DMS 273 (cell line): ENCODE results near the gene TAP1.

Experiments used
- DNase-seq: peaks from one replicate; lab custom pipeline; 2025; ENCODE audit not compliant: unreplicated experiment; lab: John Stamatoyannopoulos, UW

The TAP1 gene

DNA sequence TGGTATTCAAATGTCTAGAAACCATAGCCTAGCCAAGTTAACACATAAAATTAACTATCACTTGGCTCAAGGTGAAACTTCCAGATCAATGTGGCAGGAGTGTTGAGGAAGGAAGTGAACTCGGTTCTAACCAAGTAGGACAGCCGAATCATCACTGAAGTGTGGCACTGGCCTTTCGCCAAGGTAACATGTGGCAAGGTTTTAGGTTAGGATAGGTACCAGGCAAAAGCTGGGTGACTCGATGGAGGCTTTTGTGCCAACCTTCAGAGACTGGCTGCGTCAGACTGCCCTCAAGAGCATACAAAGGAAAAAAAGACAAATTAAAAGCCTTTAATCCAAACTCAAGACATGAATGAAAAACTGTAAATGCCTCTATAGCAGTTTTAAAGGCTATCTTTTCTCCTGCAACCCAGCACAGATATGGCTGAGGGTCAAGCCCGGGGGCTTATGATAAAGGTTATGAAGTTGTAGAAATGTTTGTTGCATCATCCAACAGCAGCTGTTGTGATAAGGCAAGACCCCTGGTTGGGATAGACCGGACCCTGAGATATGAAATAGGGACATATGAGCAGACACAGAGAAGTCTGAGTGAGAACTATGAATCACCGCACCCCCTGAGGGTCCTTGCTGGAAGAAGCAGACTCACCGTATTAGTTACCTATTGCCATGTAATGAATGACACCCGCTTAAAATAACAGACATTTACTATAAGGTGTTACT is 12.4 kb upstream of the TAP1 start:
- DNase-seq, result peak; percentile 15

DNA sequence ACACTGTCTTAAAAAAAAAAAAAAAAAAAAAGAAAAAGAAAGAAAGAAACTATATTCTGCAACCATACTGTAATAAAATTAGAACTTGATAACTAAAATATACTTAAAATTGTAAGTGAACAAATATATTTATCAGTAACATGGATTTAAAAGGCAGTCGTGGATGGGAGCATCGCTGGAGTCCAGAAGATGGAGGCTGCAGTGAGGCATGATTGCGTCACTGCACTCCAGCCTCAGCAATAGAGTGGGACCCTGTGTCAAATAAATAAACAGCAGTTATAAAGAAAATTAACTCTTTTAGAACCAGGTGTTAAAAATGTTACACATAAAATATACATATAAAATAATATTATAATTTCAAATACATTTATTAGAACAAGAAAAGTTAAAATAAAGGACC is 9.2 kb upstream of the TAP1 start:
- DNase-seq, result no peak

DNA sequence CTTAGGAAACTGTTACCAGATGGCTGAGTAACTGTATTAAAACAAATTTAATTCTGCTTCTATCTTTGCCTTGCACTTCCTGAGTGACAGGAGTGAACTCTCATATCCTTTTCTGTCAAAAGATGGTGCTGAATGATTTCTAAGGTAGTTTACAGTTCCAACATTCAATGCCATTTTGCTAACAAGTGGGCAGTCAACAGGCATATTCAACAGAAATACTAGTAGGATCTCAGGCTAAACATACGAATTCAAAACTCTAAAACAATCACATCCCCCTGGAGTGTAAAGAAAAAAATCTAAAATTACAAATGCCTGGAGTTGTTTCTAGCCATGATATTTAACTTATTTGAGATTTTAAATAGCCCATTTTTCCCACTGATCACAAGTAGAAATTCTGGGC is 7.2 kb upstream of the TAP1 start:
- no peak for DNase-seq

DNA sequence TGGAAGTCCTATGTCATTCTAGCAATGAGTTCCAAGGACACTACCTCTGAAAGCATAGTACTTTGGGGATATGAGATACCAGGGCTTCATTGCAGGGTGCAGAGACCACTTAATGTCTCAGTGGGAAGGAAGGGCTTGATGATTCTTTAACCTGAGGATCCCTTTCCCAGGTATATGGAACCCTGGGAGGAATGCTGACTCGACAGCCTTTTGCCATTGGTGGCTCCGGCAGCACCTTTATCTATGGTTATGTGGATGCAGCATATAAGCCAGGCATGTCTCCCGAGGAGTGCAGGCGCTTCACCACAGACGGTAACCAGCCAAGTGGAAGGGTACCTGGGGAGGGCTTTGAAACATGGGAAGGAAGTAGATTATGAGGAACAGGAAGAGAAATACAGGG is 4.7 kb upstream of the TAP1 start:
- DNase-seq, result no peak

DNA sequence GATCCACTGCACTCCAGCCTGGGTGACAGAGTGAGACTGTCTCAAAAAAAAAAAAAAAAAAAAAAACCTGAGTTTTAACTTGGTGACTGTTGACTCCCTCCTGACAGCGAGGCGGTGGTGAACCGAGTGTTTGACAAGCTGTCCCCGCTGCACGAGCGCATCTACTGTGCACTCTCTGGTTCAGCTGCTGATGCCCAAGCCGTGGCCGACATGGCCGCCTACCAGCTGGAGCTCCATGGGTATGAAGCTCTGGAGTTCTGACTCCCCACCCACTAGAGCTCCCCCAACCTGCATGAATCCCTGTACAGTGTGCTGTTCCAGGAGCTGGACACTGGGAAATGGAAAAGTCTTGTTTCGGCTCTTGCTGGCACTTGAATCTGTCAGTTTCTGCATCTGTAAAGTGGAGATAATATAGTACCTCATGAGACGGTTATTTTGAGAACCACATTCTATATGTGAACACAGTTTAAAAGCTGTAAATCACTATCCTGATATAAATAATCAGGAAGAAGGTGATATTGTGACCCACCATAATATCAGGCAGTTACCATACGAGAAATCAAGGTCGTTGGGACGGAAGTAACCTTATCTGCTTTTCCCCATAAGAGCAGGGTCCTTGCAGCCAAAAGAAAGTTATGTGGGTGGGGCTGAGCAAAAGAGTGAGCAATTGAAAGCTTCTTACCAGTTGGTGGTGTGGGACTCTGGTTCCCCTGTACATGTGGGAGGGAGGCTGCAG is 3.8 kb upstream of the TAP1 start:
- DNase-seq, result no peak

DNA sequence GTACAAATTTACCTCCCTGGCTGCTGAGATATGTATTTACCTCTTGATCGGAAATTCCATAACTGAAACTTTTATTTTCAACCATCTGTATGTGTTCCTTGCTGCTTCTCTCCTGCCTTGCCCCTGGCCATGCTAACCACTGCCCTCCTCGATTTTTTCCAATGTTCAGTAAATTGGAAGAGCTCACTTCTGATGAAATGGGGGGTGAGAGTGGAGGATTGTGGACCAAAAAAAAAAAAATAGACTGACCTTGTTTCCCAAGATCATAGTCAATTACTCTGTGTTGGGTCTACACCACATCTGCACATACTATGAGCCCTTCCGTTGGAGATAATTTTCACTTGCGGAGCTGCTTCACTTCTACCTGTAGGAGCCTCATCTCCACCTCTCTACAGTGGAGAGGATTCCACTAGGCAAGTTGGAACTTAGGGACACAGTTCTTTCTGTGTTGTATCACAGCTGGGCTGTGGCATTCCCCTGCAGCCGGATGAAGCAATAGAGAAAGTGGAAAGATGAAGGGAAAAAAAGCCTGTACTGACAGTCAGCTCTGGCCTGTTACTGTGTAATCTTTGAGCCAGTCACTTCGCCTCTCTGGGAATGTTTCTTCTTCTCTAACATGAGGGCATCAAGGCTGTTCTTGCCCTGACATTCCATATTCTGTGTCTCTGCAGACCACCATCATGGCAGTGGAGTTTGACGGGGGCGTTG is 2.1 kb upstream of the TAP1 start:
- DNase-seq, result no peak

DNA sequence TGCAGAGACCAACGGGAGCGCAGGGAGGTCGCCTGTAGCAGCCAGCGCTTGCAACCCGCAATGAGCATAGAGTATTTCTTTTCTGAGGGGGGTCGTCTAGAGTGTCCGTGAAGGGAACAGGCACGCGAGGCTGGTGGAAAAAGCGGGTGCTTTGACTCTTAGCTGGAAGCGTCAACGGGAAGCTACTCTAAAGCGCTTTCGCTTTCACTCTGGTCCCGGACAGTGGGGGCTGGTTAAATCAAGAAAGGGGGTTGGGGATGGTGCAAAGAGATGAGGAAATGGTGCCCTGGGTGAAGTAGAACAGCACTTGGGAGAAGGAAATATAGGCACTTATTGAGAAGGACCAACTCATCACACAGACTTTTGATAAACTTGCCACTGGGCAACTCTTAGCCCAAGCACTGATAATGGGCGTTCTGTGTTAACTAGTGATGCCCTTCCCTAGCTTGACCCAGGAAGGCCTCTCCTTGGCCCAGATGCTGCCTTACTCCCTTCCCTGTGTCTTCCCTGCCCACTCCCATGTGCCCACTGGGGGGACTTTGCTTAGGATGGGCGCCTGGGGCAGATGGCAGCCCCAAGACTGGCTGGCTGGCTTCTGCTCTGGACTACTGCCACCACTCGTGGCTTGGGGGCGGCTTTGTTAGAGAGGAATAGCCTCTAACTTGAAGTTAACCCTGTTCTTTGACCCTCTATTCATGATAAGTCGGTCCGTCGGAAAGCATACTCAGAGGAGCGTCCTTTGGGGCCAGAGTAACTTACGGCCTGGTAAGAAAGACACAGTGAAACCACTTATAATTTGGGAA is 1.1 kb upstream of the TAP1 start:
- DNase-seq, result peak; percentile 61

DNA sequence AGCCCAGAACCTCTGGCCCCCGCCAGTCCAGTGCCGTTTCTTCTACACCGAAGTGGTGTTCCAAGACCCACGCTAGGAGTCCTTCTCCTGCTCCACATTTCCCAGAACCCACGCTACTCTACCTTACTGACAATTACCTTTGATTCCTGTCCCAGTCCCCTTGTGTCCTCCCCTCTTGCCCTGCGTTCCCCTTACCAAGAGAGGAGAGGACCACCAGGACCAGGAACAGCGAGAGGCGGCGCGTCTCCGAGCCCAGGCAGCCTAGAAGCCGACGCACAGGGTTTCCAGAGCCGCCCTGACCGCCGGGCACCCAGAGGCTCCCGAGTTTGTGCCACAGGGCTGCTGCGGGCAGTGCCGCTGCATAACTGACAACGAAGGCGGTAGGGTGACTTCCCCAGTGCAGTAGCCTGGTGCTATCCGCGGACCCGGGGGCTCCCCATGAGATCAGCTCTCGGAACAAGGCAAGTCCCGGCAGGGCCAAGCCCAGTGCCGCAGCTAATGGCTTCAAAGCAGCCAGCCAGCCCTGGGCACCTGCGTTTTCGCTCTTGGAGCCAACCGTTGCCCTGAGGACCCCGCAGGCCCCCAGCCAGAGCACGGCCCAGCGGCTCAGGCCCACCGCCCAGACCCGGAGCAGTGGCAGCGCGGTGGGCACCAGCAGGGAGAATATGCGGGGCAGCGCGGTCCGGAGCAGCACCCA is 512 bp downstream of the TAP1 start:
- DNase-seq, result peak; percentile 66

DNA sequence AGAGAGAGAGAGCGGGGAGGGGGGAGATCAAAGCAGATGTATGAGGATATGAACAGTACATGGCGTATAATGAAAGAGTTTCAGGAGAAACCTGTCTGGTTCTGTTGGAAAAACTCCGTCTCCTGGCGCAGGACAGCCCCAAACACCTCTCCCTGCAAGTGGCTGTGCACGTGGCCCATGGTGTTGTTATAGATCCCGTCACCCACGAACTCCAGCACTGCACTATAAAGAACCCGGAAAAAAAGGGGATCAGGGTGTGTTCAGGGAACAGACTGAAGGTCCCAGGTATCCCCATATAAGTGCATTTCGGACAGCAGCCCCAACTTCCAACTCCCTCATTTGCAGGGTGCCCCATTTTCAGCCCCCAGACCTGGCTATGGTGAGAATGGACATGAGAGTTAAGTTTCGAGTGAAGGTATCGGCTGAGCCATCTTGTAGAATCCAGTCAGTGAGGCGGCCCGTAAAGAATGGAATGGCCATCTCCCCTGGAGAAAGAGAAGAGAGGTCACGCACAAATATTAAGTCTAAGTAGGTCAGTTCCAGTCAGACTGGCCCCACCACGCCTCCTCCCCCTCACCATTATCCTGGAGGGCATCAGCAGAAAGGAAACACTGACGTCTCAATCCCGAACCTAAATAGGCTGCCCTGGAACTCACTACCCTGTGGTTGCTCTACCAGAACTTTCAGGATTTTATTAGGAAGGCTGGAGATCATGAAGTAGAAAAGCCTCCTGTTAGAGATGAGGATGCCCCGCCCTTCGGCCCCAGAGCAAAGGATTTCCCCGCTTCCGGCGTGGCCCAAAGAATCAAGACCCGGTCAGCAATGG is 1.3 kb downstream of the TAP1 start:
- DNase-seq, result peak; percentile 51

DNA sequence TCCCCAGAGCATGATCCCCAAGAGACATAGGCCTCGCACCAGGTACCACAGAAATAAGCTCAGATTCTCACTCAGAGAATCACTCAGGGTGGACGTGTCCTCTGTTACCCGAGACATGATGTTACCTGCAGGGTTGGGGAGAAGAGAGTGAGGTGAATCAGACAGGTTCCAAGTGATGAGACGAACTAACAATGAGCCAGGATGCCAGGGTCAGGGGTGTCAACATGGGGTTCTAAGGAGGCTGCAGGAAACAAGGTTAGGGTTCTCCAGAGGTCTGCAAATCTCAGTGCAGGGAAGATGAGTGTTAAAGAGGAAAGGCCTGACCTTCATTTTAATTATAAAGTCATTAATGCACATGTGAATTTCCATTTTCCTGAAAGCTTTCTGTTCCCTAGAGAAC is 2.5 kb downstream of the TAP1 start:
- DNase-seq, result no peak

DNA sequence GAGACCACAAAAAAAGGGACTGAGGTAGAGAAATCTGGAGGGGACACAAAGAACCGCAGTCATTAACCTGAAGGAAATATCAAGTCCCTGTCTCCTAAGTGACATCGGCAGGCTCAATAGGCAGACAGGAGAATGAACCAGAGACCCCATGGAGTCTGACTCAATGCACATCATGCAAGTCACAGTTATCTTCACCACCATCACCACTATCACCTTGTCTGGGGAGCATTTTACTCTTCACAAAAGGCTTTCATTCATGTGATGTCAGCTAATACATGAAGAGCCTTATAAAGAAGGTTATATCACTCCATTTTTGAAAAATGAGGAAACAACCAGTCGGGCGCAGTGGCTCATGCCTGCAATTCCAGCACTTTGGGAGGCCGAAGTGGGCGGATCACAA is 4.4 kb downstream of the TAP1 start:
- DNase-seq, result no peak

DNA sequence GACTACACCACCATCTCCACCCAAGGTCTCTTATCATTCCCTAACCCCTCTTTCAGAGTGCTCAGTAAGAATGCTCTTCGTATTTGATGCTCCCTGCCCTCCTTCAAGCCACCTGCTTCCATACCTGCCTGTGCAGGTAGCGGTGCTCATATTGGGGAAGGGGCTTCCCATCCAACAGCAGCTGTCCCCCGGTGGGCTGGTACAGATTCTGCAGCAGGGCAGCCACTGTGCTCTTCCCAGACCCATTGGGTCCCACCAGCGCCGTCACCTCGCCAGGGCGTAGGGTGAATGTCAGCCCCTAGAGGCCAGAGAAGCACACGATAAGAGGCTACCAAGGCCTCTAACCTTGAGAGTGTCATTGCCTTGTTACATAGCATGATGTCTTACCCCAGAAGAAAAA is 5.7 kb downstream of the TAP1 start:
- no peak for DNase-seq

DNA sequence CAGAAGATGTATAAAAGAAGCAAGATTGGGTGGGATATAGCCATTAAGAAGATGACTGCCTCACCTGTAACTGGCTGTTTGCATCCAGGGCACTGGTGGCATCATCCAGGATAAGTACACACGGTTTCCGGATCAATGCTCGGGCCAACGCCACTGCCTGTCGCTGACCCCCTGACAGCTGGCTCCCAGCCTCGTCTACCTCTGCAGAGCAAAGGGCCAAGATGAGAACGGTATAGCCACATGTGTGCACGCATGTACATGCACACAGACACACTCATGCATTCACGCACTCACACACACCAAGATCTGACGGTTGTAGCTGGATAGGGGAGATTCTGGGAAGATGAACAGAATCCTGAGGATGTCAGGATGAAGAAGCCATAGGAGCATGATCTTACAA is 6.5 kb downstream of the TAP1 start:
- no peak for DNase-seq

DNA sequence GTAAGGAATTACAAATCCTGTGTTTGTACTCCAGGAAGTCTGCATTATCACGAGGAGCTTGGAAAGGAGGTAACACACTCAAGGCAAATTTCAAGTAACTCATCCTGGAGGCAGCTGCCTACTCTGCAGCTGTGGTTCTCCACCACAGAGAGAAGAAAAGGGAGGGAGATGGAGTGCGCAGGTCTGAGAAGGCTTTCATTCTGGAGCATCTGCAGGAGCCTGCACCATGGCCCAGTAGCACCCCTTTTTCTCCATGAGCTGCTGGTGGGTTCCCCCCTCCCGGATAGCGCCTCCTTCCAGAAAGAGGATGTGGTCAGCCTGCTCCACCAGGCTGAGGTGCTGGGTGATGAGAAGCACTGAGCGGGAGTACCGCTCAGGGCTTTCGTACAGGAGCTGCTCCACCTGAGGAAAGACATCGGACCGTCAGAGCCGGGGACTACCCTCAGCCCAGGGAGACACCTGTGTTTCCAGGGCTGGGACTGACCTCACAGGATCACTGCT is 8.1 kb downstream of the TAP1 start:
- DNase-seq, result no peak

DNA sequence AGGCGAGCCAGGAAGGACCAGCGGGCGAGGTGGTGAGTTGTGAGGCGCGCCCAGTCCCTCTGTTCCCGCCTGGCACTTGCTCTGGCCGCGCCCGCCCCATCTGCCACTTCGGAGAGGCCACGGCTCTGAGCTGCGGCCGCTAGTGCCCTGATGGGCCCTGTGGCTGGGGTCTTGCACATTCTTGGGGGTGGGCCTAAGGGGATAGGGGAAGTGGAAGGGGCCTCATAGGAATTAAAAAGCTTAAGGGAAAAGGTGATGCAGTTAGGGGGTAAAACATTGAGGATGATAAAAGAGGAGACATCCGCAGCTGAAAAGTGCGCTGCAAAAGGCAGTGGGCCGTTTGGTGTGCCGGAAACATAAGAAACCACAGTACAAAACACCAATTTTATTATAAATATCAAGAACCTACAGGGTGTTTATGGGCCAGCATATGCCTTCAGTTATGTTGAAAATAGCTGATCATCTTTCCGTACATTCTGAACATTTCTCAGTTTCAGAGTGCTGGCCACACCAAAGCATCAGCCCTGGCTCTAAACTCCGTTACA is 8.6 kb downstream of the TAP1 start:
- no peak for DNase-seq

DNA sequence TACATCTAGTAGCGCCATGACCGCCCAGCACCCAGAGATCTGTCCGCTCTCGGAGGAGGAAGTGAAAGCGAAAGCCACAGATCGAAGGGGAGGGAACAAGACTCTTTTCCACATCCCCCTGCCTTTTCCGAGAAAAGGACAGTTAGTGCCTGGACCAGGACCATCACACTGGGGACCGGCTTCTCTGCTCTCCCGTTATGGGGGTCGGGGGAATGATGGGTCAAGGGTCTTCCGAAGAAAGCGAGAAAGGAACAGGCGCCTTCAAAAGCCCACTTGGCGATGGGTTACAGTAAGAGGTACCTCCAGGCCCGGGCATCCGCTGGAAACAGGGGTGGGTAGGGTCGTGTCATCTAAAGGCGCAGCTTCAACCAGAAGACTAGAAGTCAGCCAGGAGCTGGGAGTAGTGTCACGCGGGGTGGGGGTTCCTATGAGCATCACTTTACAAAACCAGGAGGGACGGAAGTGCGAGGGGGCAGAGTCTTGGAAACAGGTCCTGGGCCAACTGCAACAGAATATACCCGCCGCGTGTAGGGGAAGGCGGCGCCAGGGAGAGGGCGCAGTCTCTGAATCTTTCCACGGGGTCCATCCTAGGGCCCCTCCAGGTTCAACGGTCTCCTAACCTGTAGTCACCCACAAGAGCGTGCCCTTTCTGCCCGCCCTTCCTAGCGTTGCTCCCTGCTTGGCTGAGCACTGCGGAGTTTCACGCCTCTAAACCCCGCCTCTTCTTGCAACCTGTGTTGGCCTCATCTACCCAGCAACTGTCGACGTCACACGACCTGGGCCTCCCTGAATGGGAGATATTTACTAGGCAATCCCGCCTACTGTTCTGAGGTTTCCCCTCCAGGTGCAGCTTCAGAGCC is 9.3 kb downstream of the TAP1 start, which contains the start of gene PSMB8:
Gene PSMB8 (minus strand): TSS at position 69 of the 860 bp plus-strand sequence. CDS start 51 bp downstream, at position 18.
- DNase-seq, result peak; percentile 98

DNA sequence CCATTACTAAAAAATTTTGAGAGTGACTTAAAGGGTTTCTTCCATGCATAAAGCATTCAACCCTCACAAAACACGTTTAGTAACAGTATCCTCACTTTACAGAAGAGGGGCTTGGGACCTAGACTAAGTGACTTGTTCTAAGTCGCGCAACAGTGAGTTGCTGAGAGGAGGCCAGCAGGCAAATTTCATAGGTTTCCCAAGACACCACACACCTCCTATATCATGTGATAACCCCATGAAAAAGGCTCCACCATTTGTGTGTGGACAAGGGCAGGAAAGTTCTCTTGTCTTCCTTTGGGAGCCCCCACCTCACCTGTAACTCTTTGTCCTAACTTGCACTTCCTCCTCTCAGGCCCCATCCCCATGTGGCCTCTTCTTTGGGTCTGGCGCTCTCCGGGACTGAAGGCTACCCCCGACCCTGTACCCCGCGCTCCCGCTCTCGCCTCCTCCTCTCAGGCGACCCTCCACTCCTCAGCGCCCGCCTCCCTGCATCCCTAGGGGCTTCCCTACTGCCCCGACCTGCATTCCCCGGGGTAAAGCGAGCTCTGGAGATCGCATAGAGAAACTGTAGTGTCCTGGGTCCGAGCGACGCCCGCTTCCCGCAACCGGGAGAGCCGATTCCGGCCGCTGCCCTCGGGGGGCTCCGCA is 10.0 kb downstream of the TAP1 start:
- DNase-seq, result peak; percentile 34

DNA sequence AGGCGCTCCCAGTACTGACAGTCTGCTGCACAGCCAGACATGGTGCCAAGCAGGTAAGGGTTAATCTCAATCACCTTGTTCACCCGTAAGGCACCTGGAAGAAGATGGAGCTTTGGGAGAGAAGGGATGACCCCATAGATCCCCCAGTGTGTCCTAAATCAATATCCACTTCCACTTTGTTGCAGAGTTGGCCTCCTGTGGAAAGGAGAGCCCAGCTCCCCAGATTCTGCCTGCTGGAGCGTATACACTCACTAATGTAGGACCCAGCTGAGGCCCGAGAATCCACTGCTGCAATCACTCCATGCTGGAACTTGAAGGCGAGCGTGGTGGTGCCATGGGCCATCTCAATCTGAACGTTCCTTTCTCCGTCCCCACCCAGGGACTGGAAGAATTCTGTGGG is 10.8 kb downstream of the TAP1 start:
- no peak for DNase-seq
